Measurements from ENCODE around the gene ZDHHC22. TPM values are rescaled to one million over a fixed set of nuclear protein-coding genes. Genes with fewer than 3 reads are reported as not detected.
"Not testable (repeated sequence)": the region's sequence is repeated elsewhere in the genome, so short reads cannot be mapped to it uniquely, and the experiment has no call there.

The ZDHHC22 gene
- polyA plus RNA-seq (2013, experiment 1 of 2; ENCODE audit: insufficient read length): not detected
- polyA plus RNA-seq (2013, experiment 2 of 2; ENCODE audit: insufficient read length): not detected

- no peak for DNase-seq
Observed at GRCh38 chr14:77141214-77142004, at the start of gene ZDHHC22. Gene ZDHHC22, minus strand, starts transcription at chr14:77141791. Its CDS starts 2,053 bp downstream, at chr14:77139738.

- no peak for DNase-seq
Observed at GRCh38 chr14:77190977-77191376, 49.4 kb upstream of the ZDHHC22 start.

GRCh38 chr14:77189479-77189878 is 47.9 kb upstream of the ZDHHC22 start:
- DNase-seq: no peak

- no peak for DNase-seq
Observed at GRCh38 chr14:77187649-77188012, 46.0 kb upstream of the ZDHHC22 start.

GRCh38 chr14:77186911-77187648 is 45.5 kb upstream of the ZDHHC22 start:
- DNase-seq: peak; percentile 25

GRCh38 chr14:77185093-77185465 is 43.5 kb upstream of the ZDHHC22 start:
- DNase-seq: no peak

GRCh38 chr14:77184396-77185092 is 43.0 kb upstream of the ZDHHC22 start:
- DNase-seq: no peak

- DNase-seq: no peak
Observed at GRCh38 chr14:77183896-77184295, 42.3 kb upstream of the ZDHHC22 start.

- no peak for DNase-seq
Observed at GRCh38 chr14:77181603-77182437, 40.2 kb upstream of the ZDHHC22 start, which contains the start of gene TMEM63C. Gene TMEM63C, plus strand, starts transcription at chr14:77181798. Its CDS starts 37,016 bp downstream, at chr14:77218814.

- DNase-seq: no peak
Observed at GRCh38 chr14:77180726-77181602, 39.4 kb upstream of the ZDHHC22 start.

GRCh38 chr14:77178656-77179055 is 37.1 kb upstream of the ZDHHC22 start:
- no peak for DNase-seq

- no peak for DNase-seq
Observed at GRCh38 chr14:77177702-77178101, 36.1 kb upstream of the ZDHHC22 start.

GRCh38 chr14:77175843-77176242 is 34.3 kb upstream of the ZDHHC22 start:
- no peak for DNase-seq

- not testable (repeated sequence) for DNase-seq
Observed at GRCh38 chr14:77173911-77174617, 32.5 kb upstream of the ZDHHC22 start.

- no peak for DNase-seq
Observed at GRCh38 chr14:77172916-77173315, 31.3 kb upstream of the ZDHHC22 start.

- DNase-seq: no peak
Observed at GRCh38 chr14:77170045-77170444, 28.5 kb upstream of the ZDHHC22 start.

- DNase-seq: no peak
Observed at GRCh38 chr14:77161011-77161410, 19.4 kb upstream of the ZDHHC22 start.

- no peak for DNase-seq
Observed at GRCh38 chr14:77158882-77159255, 17.3 kb upstream of the ZDHHC22 start.

GRCh38 chr14:77158175-77158881 is 16.7 kb upstream of the ZDHHC22 start:
- peak; percentile 72 for DNase-seq

GRCh38 chr14:77157740-77158139 is 16.1 kb upstream of the ZDHHC22 start:
- no peak for DNase-seq
